HEK293 (cell line): ENCODE data around the gene HK2.

ENCODE experiments used
- ZNF785 ChIP-seq: fragments of 450-650 bp; formaldehyde crosslinking; IDR thresholded peaks from 2 replicates; pipeline ENCODE4 v1.5.1; 2016; ENCODE audit warnings: missing biosample characterization, missing genetic modification characterization
- TF ChIP-seq, protein P1 (sequence below): fragments of 450-650 bp; formaldehyde crosslinking; IDR thresholded peaks from 2 replicates; pipeline ENCODE4 v1.5.1; 2016; ENCODE audit warnings: missing biosample characterization, missing genetic modification characterization
- TF ChIP-seq, protein P2 (sequence below): fragments of 450-650 bp; formaldehyde crosslinking; IDR thresholded peaks from 2 replicates; pipeline ENCODE4 v1.5.1; 2016; ENCODE audit warnings: missing biosample characterization, missing genetic modification characterization

DNA sequence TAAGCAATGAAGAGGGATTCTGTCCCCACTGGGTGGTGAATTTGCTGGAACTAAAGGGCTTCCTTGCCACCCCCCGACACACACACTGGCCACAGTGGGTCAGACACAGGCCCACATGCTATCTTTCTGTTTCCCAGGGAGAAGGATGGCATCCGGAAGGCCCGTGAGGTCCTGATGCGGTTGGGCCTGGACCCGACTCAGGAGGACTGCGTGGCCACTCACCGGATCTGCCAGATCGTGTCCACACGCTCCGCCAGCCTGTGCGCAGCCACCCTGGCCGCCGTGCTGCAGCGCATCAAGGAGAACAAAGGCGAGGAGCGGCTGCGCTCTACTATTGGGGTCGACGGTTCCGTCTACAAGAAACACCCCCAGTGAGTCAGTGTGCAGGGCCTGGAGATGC is 44.6 kb downstream of the HK2 start:
- TF ChIP-seq, protein P1, sequence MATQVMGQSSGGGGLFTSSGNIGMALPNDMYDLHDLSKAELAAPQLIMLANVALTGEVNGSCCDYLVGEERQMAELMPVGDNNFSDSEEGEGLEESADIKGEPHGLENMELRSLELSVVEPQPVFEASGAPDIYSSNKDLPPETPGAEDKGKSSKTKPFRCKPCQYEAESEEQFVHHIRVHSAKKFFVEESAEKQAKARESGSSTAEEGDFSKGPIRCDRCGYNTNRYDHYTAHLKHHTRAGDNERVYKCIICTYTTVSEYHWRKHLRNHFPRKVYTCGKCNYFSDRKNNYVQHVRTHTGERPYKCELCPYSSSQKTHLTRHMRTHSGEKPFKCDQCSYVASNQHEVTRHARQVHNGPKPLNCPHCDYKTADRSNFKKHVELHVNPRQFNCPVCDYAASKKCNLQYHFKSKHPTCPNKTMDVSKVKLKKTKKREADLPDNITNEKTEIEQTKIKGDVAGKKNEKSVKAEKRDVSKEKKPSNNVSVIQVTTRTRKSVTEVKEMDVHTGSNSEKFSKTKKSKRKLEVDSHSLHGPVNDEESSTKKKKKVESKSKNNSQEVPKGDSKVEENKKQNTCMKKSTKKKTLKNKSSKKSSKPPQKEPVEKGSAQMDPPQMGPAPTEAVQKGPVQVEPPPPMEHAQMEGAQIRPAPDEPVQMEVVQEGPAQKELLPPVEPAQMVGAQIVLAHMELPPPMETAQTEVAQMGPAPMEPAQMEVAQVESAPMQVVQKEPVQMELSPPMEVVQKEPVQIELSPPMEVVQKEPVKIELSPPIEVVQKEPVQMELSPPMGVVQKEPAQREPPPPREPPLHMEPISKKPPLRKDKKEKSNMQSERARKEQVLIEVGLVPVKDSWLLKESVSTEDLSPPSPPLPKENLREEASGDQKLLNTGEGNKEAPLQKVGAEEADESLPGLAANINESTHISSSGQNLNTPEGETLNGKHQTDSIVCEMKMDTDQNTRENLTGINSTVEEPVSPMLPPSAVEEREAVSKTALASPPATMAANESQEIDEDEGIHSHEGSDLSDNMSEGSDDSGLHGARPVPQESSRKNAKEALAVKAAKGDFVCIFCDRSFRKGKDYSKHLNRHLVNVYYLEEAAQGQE (tag by site-specific recombination) = no peak
- TF ChIP-seq, protein P2, sequence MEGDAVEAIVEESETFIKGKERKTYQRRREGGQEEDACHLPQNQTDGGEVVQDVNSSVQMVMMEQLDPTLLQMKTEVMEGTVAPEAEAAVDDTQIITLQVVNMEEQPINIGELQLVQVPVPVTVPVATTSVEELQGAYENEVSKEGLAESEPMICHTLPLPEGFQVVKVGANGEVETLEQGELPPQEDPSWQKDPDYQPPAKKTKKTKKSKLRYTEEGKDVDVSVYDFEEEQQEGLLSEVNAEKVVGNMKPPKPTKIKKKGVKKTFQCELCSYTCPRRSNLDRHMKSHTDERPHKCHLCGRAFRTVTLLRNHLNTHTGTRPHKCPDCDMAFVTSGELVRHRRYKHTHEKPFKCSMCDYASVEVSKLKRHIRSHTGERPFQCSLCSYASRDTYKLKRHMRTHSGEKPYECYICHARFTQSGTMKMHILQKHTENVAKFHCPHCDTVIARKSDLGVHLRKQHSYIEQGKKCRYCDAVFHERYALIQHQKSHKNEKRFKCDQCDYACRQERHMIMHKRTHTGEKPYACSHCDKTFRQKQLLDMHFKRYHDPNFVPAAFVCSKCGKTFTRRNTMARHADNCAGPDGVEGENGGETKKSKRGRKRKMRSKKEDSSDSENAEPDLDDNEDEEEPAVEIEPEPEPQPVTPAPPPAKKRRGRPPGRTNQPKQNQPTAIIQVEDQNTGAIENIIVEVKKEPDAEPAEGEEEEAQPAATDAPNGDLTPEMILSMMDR (tag by site-specific recombination) = no peak
- no peak for TF ChIP-seq ZNF785 (tag by site-specific recombination)
